Mucosa of rectum (tissue), 2 donors: ENCODE data around the gene BMP7.
"Not testable (repeated sequence)": the region's sequence is repeated elsewhere in the genome, so short reads cannot be mapped to it uniquely, and the experiment has no call there.

Experiments
- H3K27ac ChIP-seq, 2 donors: one replicate each; pipeline ENCODE4 v1.7.0; 2013; ENCODE audit warnings: inconsistent platforms in 2 of 2, low read depth in 2 of 2, low read length in 2 of 2
- H3K27me3 ChIP-seq, 2 donors: one replicate each; pipeline ENCODE4 v1.7.0; 2013; ENCODE audit warnings: low read length in 2 of 2; ENCODE audit not compliant: control insufficient read depth in 2 of 2, insufficient read depth in 2 of 2
- H3K36me3 ChIP-seq, 2 donors: one replicate each; pipeline ENCODE4 v1.7.0; 2013; ENCODE audit warnings: low read length in 2 of 2; ENCODE audit not compliant: control insufficient read depth in 2 of 2, insufficient read depth in 2 of 2
- H3K4me1 ChIP-seq, 2 donors: one replicate each; pipeline ENCODE4 v1.7.0; 2013; ENCODE audit warnings: low read length in 2 of 2, mild to moderate bottlenecking in 1 of 2; ENCODE audit not compliant: control insufficient read depth in 2 of 2, insufficient read depth in 2 of 2
- H3K4me3 ChIP-seq, 2 donors: one replicate each; pipeline ENCODE4 v1.7.0; 2013; ENCODE audit warnings: low read length in 2 of 2
- H3K9ac ChIP-seq, 2 donors: one replicate each; pipeline ENCODE4 v1.7.0; 2013; ENCODE audit warnings: low read length in 2 of 2, low read depth in 1 of 2, mild to moderate bottlenecking in 1 of 2
- H3K9me3 ChIP-seq, 2 donors: one replicate each; pipeline ENCODE4 v1.7.0; 2013; ENCODE audit warnings: low read length in 2 of 2; ENCODE audit not compliant: control insufficient read depth in 2 of 2
- donor health status: healthy.
- donor health status: Normal muscosa, but diverticular disease.

BMP7 gene

GRCh38 chr20:57195023-57195422 lies 71.4 kb downstream of the BMP7 start:
- Histone ChIP-seq H3K4me1 (no peaks in the 10 kb centered on the region), H3K4me3 (no peak overlapping the region), H3K27ac (no peak overlapping the region), H3K9ac (no peak overlapping the region), H3K36me3 (no peaks in the 10 kb centered on the region), H3K9me3 (no peaks in the 10 kb centered on the region), H3K27me3 (no peaks in the 10 kb centered on the region)

GRCh38 chr20:57194154-57194553 lies 72.3 kb downstream of the BMP7 start:
- Histone ChIP-seq H3K27me3 (no peaks in the 10 kb centered on the region), H3K9me3 (no peaks in the 10 kb centered on the region), H3K4me3 (no peak overlapping the region), H3K9ac (no peak overlapping the region), H3K4me1 (no peaks in the 10 kb centered on the region), H3K27ac (no peak overlapping the region), H3K36me3 (no peaks in the 10 kb centered on the region)

DNA sequence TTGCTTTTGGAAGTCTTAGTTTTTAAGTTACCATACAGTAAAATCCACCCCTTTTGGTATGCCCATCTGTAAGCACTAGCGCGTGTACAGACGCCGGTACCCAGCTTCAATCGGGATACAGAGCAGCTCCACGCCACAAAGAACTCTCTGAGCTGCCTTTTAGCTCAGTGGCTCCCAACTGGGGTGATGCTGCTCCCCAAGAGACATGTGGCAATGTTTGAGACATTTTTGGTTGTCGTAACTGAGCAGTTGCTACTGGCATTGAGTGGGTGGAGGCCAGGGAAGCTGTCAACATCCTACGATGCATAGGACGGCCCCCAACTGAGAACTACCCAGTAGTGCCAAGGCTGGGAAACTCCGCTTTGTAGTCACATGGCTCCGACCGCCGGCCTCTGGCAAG lies 73.3 kb downstream of the BMP7 start:
- Histone ChIP-seq H3K27ac (no peak overlapping the region), H3K27me3 (no peaks in the 10 kb centered on the region), H3K9me3 (no peaks in the 10 kb centered on the region), H3K4me1 (no peaks in the 10 kb centered on the region), H3K36me3 (no peaks in the 10 kb centered on the region), H3K9ac (no peak overlapping the region), H3K4me3 (no peak overlapping the region)

DNA sequence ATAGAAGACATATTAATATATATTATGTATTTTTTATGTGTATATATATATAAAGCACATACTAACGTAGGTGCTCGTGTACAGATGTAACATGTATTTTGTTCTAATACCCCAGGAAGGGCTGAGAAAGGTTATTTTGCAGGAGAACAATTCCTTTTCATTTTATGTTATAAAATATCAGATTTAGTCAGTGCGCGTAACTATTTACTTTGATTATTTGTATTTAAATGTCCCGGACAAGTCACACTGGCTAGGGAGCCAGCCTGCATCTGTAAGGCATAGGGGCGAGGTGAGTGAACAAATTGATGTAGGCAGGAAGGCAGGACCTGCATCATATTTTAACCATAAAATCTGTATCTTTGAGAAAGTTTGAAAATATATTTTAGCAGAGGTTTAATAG lies 74.1 kb downstream of the BMP7 start:
- Histone ChIP-seq H3K9ac (no peak overlapping the region), H3K27ac (no peak overlapping the region), H3K36me3 (no peaks in the 10 kb centered on the region), H3K4me3 (no peak overlapping the region), H3K27me3 (no peaks in the 10 kb centered on the region), H3K4me1 (no peaks in the 10 kb centered on the region), H3K9me3 (no peaks in the 10 kb centered on the region)

- H3K4me1 ChIP-seq, H3K9ac ChIP-seq, H3K36me3 ChIP-seq, H3K27me3 ChIP-seq, H3K27ac ChIP-seq, H3K4me3 ChIP-seq, H3K9me3 ChIP-seq: not testable (repeated sequence)
Observed at GRCh38 chr20:57191265-57191638, 75.2 kb downstream of the BMP7 start.

DNA sequence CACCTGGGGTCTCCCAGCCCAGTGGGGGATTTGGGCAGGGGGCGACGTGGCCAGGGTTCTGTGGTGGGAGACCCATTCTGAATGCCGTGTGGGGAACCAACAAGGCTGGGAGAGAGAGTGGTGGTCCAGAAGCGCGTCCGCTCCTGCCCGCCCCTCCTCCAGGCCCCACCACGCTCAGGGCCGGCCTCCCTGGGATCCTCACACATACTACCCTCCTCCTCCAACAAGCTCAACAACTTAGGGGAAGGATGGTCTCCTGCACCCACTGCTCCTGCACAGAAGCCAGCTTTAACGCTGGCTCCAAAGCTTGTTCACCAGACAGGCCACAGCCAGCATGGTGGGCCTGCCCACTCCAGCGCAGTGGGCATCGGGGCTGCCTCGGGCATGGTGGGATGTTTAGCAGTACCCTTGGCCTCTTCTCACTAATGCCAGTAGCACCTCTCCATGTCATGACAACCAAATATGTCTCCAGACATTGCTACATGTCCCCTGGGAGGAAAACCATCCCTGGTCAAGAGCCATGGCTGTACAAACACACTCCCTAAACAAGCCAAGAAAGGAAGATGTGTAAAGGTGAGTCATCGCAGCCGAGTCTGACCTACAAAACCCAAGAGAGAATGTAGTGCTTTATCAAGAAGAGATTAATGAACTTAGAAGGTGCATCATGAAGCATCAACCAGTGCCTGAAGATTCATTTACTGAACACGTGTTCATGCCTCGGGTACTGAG lies 75.7 kb downstream of the BMP7 start:
- no peaks in the 10 kb centered on the region for H3K9me3 ChIP-seq
- no peak overlapping the region for H3K9ac ChIP-seq
- H3K36me3 ChIP-seq, result no peaks in the 10 kb centered on the region
- H3K27me3 ChIP-seq, result no peaks in the 10 kb centered on the region
- no peaks in the 10 kb centered on the region for H3K4me1 ChIP-seq
- H3K4me3 ChIP-seq, result no peak overlapping the region
- no peak overlapping the region for H3K27ac ChIP-seq

GRCh38 chr20:57189713-57190112 lies 76.7 kb downstream of the BMP7 start:
- Histone ChIP-seq H3K9me3 (no peaks in the 10 kb centered on the region), H3K4me3 (no peak overlapping the region), H3K36me3 (no peaks in the 10 kb centered on the region), H3K27me3 (no peaks in the 10 kb centered on the region), H3K4me1 (no peaks in the 10 kb centered on the region), H3K27ac (no peak overlapping the region), H3K9ac (no peak overlapping the region)

DNA sequence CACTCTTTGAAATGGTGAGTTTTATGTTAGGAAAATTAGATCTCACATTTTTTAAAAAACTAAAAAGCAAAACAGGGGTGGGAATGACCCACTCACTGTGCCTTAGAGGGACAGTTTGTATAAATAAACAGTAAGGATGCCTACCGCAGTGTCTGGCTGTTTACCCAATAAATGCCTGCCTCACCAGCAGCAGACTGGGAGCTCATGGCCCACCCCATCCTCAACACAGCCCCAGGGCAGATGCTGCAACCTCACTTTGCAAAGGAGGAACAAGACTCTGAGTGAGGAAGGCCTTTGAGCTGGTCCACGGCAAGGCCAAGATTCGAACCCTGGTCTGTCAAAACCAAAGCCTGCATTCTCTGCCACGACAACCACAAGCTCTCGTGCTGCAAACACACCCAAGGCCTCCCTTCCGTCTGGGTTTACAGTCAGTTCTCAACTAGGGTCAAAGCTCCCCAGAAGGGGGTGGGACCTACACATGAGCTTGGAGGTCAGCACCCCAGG lies 77.8 kb downstream of the BMP7 start:
- H3K27me3 ChIP-seq, result no peaks in the 10 kb centered on the region
- no peak overlapping the region for H3K9ac ChIP-seq
- H3K9me3 ChIP-seq, result no peaks in the 10 kb centered on the region
- H3K36me3 ChIP-seq, result no peaks in the 10 kb centered on the region
- no peaks in the 10 kb centered on the region for H3K4me1 ChIP-seq
- no peak overlapping the region for H3K27ac ChIP-seq
- no peak overlapping the region for H3K4me3 ChIP-seq

GRCh38 chr20:57188056-57188455 lies 78.4 kb downstream of the BMP7 start:
- H3K4me3 ChIP-seq, result no peak overlapping the region

GRCh38 chr20:57187068-57187634 lies 79.3 kb downstream of the BMP7 start:
- no peaks in the 10 kb centered on the region for H3K4me1 ChIP-seq
- no peak overlapping the region for H3K27ac ChIP-seq
- no peak overlapping the region for H3K9ac ChIP-seq
- H3K9me3 ChIP-seq, result no peaks in the 10 kb centered on the region
- H3K27me3 ChIP-seq, result no peaks in the 10 kb centered on the region
- no peak overlapping the region for H3K4me3 ChIP-seq
- H3K36me3 ChIP-seq, result no peaks in the 10 kb centered on the region

More at GRCh38 chr20:57188056-57188455, 78.4 kb downstream of the BMP7 start:
- H3K9me3 ChIP-seq, result no peaks in the 10 kb centered on the region
- H3K9ac ChIP-seq, result no peak overlapping the region
- no peaks in the 10 kb centered on the region for H3K4me1 ChIP-seq
- no peaks in the 10 kb centered on the region for H3K27me3 ChIP-seq
- no peaks in the 10 kb centered on the region for H3K36me3 ChIP-seq
- no peak overlapping the region for H3K27ac ChIP-seq
